GM19395 (cell line): ENCODE results near the gene PDGFRB.

Experiments used
- ATAC-seq: cut with Tn5 transposase; IDR thresholded peaks from one replicate; pipeline ENCODE4 v1.9.1; 2021; ENCODE audit warnings: mild to moderate bottlenecking, moderate library complexity; ENCODE audit not compliant: unreplicated experiment

Gene PDGFRB

GRCh38 chr5:150147670-150148069 lies 8.0 kb downstream of the PDGFRB start:
- ATAC-seq: no peak

GRCh38 chr5:150146862-150147601 lies 8.6 kb downstream of the PDGFRB start:
- no peak for ATAC-seq

GRCh38 chr5:150146235-150146634 lies 9.4 kb downstream of the PDGFRB start:
- no peak for ATAC-seq

- ATAC-seq: no peak
Observed at GRCh38 chr5:150144879-150145278, 10.8 kb downstream of the PDGFRB start.

GRCh38 chr5:150144246-150144801 lies 11.3 kb downstream of the PDGFRB start:
- ATAC-seq: no peak

GRCh38 chr5:150143350-150144245 lies 12.0 kb downstream of the PDGFRB start:
- ATAC-seq: no peak

- ATAC-seq: no peak
Observed at GRCh38 chr5:150142959-150143349, 12.7 kb downstream of the PDGFRB start.

- ATAC-seq: no peak
Observed at GRCh38 chr5:150142185-150142958, 13.3 kb downstream of the PDGFRB start.

GRCh38 chr5:150141544-150142184 lies 14.0 kb downstream of the PDGFRB start:
- ATAC-seq: no peak

GRCh38 chr5:150140830-150141229 lies 14.8 kb downstream of the PDGFRB start:
- ATAC-seq: no peak

- no peak for ATAC-seq
Observed at GRCh38 chr5:150139334-150139733, 16.3 kb downstream of the PDGFRB start.

- ATAC-seq: no peak
Observed at GRCh38 chr5:150138551-150139265, 16.9 kb downstream of the PDGFRB start.

GRCh38 chr5:150137997-150138396 lies 17.6 kb downstream of the PDGFRB start:
- no peak for ATAC-seq

- ATAC-seq: no peak
Observed at GRCh38 chr5:150137168-150137957, 18.3 kb downstream of the PDGFRB start.

- no peak for ATAC-seq
Observed at GRCh38 chr5:150136305-150137167, 19.1 kb downstream of the PDGFRB start.

GRCh38 chr5:150135557-150136304 lies 19.9 kb downstream of the PDGFRB start:
- no peak for ATAC-seq

- no peak for ATAC-seq
Observed at GRCh38 chr5:150134198-150134588, 21.5 kb downstream of the PDGFRB start.
